GM21528 (cell line): ENCODE data around the gene PLA2G2A.
"Not testable (repeated sequence)": the region's sequence is repeated elsewhere in the genome, so short reads cannot be mapped to it uniquely, and the experiment has no call there.

Source experiments
- ATAC-seq: cut with Tn5 transposase; IDR thresholded peaks from one replicate; pipeline ENCODE4 v1.9.1; 2021; ENCODE audit warnings: mild to moderate bottlenecking, moderate library complexity; ENCODE audit not compliant: unreplicated experiment, low FRiP score

Gene PLA2G2A, protein sequence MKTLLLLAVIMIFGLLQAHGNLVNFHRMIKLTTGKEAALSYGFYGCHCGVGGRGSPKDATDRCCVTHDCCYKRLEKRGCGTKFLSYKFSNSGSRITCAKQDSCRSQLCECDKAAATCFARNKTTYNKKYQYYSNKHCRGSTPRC

DNA sequence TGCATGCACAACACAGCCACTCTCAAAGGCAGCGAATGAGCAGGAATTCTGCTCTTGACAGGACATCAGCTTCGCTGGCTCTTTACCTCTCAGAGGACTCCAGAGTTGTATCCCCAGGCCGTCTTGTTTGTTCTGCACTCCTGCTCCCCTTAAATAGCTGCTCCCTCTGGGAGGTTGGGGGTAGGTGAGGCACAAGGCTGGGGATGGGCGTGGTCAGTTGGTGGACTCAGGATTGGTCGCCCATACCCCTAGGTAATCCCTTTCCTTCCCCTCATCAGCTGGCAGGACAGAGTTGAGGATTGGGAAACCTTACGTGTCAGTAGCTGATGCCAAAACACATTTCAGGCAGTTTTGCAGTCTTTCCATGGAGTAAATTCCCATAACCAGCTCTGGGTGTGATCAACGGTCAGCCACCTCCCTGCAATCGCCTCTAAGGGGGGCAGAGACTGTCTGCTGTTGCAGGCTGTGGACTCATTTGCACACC, at the start of gene PLA2G2A:
PLA2G2A (minus strand) TSS at position 125 of the 484 bp plus-strand sequence. CDS start 845 bp downstream, outside the sequence.
- ATAC-seq = no peak

DNA sequence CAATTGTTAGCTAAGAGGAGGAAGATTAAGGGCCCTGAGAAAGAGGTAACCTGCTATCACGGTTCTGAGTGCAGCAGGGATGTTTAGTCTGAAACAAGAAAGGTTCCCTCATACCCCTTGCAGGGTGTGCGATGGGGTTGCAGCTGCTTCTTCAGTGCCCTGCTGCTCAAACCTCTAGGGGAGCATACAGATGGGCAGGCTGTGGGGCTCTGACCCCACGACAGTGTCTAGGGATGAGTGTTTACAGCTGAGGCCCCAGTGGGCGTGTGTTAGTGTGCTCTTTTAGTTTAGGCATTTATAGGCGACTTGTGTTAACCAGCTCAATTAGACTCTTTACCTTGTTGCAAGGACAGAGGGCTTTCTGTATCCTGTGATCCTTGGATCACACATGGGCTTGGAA, 49.3 kb upstream of the PLA2G2A start:
- no peak for ATAC-seq

DNA sequence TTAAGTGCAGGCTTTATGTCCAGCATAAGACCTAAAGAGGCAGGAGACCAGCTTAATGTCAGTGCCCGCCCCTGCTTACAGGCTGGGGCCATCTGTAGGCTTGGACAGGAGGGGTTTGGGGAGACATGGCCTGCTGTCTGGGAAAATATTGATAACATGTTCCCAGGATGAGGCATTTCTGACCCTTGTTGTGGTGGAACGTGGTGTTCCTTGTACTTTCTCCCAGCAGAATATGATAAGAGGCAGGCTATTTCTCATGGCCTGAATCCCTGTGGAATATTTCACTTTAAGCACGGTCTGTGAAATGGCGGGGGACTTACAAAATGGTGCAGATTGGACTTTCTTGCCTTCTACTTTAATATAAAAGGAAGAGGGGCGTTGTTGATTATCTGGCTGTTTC, 48.7 kb upstream of the PLA2G2A start:
- no peak for ATAC-seq

DNA sequence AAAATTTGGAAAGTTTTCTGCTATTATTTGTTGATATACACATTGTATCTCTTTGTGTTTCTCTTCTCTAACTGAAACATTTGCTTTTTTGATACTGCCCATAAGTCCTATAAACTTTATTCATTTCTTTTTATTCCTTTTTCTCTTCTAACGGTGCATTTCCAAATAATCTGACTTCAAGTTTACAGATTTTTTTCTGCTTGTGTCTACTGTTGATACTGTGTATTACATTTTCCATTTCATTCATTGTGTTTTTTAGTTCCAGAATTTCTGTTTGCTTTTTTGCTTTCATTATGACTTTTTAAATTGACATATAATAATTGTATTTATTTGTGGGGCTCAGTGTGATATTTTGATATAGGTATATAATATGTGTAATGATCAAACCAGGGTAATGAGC, 38.3 kb upstream of the PLA2G2A start:
- ATAC-seq = no peak

DNA sequence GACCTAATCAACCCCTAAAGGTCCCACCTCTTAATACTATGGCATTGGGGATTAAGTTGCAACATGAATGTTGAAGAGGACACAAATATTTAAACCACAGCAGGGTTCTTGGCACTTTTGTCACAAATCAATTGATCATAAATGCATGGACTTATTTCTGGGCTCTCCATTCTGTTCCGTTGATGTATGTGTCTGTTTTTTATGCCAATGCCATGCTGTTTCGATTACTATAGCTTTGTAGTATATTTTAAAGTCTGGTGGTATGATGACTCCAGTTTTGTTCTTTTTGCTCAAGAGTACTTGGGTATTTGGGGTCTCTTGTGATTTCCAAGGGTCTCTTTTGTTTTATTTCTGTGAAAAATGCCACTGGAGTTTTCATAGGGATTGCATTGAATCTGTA, 34.7 kb upstream of the PLA2G2A start:
- ATAC-seq = no peak

DNA sequence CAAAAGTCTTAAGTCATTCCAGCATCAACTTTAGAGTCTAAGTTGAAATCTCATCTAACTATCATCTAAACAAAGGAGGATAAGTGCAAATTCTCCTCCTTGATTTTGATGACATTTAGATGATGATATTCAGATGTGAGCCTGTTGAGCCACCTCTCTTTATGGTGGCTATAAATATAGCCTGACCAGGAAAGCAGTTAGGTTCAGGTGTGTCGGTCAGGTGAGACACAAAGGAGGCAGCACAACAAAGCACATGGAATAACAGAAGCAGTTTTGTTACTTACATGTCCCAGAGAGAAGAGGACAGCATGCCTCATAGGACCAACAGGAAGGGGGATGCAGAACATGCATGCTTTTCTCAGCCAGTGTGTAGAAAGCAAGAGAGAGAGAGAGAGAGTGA, 30.6 kb upstream of the PLA2G2A start:
- no peak for ATAC-seq

DNA sequence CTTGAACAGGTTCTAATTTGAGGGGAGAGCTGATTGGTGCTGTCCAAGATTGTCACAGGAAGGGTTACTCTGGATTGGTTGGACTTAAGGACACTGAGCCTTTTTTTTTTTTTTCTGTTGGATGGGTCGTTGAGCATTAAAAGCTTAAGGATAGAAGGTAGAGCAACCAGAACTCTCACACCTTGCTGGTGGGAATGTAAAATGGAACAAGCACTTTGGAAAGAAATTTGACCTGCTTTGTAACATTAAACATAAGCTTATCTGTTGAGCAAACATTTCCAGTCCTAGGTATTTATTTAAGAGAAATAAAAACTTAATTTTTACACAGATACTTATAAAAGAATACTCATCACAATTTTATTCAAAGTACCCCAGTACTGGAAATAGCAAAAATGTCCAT, 29.8 kb upstream of the PLA2G2A start:
- ATAC-seq = no peak

DNA sequence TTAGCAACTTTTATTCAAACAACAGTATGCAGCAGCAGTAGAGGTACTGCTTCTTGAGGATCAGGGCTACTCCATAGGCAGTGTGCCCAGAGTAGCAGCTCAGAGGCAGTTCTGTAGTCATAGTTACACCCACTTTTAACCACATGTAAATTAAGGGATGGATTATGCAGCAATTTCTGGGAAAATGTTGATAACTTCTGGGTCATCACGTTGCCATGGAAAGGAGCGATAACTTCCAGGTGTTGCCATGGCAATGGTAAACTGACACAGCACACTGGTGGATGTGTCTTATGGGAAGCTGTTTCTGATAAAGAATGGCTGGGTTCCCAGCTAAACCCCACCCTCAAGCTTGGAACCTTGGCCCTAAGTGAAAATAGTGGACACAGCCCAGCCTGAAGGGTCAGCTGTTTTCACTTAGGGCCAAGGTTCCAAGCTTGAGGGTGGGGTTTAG, 29.0 kb upstream of the PLA2G2A start:
- no peak for ATAC-seq

DNA sequence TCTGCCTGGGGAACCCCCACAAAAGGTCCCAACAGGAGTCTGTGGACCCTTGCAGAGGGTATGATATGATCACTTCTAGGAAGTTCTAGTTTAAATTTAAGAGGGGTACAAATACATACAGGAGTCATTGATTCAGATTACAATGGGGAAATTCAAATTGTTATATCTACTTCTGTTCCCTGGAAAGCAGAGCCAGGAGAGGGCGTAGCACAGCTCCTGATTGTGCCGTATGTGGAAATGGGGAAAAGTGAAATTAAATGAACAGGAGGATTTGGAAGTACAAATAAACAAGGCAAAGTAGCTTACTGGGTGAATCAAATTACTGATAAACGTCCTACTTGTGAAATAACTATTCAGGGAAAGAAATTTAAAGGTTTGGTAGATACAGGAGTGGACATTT, 19.4 kb upstream of the PLA2G2A start:
- not testable (repeated sequence) for ATAC-seq

DNA sequence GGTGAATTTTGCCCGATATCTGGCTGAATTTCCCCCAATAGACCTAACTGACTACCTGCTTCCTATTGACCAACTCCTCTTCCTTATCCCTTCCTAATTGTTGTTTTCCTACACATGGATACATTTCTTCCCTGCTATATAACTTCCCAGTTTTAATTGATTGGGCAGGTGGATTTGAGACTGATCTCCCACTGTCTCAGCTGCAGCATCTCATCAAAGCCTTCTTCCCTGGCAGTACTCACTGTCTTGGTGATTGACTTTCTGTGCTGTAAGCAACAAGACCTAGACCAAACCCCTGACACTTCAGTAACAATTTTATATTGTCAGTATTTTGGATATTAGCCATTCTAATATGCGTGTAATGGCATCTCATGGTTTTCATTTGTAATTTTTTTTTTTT, 11.3 kb upstream of the PLA2G2A start:
- no peak for ATAC-seq

DNA sequence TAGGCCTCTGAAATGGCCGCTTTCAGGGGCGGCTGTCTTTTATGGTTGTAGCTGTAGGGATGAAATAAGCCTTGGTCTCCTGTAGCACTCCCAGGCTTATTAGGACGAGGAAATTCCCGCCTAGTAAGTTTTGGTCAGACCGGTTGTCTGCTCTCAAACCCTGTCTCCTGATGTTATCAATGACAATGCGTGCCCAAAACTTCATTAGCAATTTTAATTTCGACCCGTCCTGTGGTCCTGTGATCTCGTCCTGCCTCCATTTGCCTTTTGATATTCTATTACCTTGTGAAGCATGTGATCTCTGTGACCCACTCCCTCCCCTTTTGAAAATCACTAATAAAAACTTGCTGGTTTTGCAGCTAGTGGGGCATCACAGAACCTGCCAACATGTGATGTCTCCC, 10.8 kb upstream of the PLA2G2A start:
- not testable (repeated sequence) for ATAC-seq

DNA sequence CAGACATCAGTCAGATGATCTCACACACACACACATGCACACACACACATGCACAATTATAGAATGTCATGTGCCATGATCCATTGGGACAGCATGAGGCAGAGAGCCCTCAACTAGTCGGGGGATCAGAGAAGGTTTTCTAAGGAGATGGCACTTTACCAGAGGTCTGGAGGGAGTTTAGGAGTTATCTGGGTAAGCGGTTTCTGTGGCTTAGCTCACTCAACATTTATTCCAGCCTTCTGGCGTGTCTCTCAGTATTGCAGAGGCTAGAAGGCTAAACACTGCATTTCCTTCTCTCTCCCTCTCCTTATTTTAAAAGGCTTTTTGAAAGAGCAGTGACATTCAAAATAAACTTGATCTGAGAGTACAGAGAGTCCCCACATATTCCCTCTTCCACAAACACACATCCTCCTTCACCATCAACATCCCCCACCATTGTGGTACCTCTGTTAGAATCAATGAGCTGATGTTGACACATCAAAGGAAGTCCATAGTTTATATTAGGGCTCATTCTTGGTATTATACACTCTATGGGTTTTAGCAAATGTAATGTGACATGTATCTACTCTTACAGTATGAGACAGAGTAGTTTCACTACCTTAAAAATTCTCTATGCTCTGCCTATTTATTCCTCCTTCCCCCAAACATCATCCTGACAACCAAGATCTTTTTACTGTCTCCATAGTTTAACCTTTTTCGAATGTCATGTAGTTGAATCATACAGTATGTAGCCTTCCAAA, 9.0 kb upstream of the PLA2G2A start:
- no peak for ATAC-seq

DNA sequence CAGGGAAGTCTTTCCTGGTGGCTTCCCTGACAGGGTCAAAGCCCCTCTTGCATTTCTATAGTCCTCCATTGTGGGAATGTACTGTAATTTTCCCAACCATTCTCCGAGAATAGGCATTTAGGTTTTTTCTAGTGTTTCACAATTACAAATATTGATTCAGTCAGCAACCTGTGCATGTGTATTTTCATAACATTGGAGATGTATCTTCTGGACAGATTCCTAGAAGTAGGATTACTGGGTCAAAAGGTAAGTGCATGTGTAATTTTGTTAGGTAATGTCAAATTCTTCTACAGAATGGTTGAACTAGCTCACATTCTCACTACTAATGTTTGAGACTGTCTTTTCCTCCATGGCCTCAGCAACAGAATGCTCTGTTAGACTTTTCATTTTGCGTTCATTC, 8.3 kb upstream of the PLA2G2A start:
- no peak for ATAC-seq

DNA sequence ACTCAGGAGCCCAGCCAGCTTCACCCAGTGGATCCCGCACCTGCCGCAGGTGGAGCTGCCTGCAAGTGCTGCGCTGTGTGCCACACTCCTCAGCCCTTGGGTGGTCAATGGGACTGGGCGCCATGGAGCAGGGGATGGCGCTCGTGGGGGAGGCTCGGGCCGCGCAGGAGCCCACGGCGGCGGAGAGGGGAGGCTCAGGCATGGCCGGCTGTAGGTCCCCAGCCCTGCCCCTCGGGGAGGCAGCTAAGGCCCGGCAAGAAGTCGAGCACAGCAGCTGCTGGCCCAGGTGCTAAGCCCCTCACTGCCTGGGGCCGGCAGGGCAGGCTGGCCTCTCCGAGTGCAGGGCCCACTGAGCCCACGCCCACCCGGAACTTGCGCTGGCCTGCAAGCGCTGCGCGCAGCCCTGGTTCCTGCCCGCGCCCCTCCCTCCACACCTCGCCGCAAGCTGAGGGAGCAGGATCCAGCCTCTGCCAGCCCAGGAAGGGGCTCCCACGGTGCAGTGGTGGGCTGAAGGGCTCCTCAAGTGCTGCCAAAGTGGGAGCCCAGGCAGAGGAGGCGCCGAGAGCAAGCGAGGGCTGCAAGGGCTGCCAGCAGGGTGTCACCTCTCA, 5.1 kb upstream of the PLA2G2A start:
- not testable (repeated sequence) for ATAC-seq

DNA sequence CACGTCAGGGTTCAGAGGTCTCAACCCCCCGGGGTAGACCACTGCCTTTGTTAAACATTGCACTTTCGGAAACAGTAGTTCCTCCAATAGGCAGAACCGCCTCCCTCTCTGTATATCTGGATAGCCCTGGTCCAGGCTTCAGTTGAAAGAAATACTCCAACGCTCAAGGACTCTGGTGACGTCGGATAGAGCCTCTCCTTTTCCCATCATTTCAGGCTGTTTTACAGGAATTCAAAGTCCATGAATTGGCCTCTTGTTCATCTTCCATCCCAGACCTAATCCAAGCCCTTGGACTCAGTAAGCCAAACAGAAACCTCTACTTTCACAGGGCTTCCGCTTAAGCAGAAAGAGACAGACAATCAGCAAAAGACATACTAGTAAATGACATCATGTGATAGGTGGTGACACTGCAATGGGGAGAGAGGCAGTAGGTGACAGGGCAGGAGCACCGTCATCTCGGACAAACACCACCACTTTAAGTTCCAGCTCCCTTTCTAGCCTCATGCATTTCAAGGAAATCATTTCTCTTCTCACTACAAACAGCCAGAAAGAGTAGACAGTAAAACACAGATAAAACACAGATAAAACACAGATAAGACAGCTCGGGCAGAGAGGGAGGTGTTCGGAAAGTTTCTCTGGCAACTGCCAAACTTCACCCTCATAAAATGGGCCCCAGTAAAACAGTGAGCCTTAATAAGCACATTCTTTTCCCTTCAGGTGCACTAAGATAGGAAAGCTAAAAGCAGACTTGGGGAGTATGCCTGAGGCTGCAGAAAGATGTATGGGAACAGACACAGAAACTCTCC, 2.3 kb upstream of the PLA2G2A start:
- ATAC-seq = no peak

DNA sequence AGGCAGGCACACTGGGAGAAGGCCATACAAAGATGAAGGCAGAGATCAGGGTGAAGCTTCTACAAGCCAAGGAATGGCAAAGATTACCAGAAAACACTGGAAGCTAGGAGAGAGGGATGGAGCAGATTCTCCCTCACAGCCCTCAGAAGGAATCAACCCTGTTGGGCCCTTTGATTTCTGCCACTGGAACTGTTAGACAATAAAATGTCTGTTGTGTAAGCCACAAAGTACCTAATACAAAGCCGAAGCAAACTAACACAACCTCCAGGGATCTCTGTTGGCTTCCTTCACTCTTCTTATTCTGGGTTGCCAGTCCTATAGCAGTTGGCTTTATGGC, 1.7 kb upstream of the PLA2G2A start:
- ATAC-seq = no peak

DNA sequence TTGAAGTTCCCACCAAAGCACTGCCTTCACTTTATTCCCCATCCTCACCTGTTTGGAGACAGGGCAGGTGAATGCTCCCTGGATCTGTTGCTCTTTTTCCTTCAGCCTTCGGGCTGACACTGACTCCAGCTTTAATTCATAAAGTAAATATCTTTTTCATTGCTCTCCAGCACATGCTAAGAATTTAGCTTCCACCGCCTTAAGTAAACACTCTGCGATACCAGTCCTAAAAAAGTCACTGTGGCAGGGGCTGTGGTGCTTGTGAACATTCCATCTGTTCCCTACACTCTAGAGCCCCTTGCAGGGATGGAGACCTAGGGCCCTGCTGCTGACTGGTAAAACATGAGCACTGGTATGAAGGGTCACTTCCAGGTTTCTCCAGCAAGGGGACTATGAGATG, 896 bp upstream of the PLA2G2A start:
- no peak for ATAC-seq

DNA sequence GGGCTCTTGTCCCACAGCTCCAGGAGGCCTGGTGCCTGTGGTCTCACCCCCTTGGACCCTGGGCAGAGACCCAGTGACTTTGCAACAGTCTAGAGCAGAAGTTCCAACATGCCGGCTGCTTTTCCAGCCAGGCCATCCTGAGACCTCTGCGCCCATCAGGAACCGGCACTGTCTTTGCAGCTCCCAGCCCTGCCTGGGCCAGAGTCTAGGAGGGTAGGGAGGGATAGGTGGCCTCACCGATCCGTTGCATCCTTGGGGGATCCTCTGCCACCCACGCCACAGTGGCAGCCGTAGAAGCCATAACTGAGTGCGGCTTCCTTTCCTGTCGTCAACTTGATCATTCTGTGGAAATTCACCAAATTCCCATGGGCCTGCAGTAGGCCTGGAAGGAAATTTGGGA, 1.3 kb downstream of the PLA2G2A start:
- ATAC-seq = no peak

DNA sequence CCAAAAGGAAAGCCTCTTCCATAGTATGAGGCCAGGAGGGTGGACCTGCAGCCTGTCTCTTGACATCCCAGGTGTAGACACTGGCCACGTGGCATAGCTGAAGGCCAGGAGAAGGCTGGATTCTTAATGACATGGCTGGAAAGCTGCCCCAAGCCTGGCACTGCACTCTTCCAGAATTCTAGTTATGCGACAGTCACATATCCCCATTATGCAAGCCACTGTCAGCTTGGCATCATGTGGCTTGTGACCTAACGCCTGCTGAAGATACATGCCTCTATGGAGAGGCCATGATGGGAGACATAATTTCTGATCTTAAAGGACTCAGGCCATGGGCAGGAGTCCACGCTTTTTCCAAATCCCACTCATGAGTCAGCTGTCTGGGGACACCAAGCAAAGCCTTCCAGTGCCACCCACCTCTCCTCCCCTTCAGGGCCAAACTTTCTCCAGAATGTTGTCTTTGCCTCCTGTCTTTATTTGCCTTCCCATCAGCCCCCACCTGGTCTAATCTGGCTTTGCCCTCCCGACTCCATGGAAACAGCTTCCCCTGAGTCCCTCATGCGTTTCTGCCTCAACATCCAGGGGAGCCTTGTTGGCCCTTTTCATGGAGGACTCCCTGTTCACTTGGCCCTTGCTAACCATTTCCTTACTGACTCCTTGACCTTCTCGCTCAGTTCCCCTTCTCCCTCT, 3.0 kb downstream of the PLA2G2A start:
- ATAC-seq = no peak

DNA sequence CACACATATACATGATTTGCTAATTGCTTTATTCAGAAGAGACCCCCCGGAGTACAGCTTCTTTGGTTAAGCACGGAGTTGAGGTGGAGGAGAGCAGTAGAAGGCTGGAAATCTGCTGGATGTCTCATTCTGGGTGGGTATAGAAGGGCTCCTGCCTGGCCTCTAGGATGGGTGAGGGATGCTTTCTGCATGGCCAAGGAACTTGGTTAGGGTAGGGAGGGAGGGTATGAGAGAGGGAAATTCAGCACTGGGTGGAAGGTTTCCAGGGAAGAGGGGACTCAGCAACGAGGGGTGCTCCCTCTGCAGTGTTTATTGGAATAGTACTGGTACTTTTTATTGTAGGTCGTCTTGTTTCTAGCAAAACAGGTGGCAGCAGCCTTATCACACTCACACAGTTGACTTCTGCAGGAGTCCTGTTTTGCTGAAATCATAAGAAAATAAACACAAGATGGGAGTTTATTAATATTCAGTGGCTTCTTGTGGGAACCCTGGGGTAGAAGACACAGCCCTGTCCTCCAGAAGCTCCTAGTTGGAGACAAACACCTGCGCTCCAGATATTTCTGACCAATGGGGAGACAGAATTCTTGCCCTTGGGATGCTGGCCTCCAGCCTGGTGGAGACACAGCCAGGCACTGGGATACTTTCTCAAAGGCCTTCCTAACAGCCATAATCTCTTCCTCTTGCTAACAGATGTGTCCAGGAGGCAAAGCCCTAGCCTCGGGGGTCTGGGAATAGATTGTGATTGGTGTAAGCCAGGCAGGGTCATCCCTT, 3.8 kb downstream of the PLA2G2A start:
- no peak for ATAC-seq
